Measurements from ENCODE around the gene ZBTB11.

DNA sequence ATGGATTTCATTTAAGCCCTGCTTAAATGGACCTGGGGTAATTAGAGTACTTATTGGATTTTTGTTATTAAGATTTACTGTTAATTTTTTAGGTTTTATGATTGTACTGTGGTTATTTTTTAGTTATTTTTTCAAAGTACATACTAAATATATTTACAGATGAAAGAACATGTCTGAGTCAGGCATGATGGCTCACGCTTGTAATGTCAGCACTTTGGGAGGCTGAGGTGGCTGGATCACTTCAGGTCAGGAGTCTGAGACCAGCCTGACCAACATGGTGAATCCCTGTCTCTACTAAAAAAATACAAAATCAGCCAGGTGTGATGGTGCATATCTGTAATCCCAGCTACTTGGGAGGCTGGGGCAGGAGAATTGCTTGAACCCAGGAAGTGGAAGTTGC is 25.8 kb upstream of the ZBTB11 start:
- TF ChIP-seq POLR2AphosphoS5 (IDR thresholded peaks at IDR 0.05; ENCODE audit: low read depth, low read length) (no peak), POLR2A (IDR thresholded peaks at IDR 0.05; ENCODE audit: low read depth, low read length) (no peak), TAF1 (IDR thresholded peaks at IDR 0.05; ENCODE audit: low read depth, low read length) (no peak), SPI1 (IDR thresholded peaks at IDR 0.05; ENCODE audit: low read depth, low read length) (no peak), PAX5 (IDR thresholded peaks at IDR 0.05; ENCODE audit: insufficient read depth, low read length, severe bottlenecking) (no peak)

All from GM12891 (cell line).